GM18511 (cell line): Measurements from ENCODE around the gene SLC10A3.

ENCODE experiments used
- ATAC-seq: cut with Tn5 transposase; IDR thresholded peaks from one replicate; pipeline ENCODE4 v1.9.1; 2021; ENCODE audit warnings: mild to moderate bottlenecking, moderate library complexity; ENCODE audit not compliant: unreplicated experiment

Gene SLC10A3

GRCh38 chrX:154443479-154443910 is 46.9 kb downstream of the SLC10A3 start:
- ATAC-seq, result no peak

DNA sequence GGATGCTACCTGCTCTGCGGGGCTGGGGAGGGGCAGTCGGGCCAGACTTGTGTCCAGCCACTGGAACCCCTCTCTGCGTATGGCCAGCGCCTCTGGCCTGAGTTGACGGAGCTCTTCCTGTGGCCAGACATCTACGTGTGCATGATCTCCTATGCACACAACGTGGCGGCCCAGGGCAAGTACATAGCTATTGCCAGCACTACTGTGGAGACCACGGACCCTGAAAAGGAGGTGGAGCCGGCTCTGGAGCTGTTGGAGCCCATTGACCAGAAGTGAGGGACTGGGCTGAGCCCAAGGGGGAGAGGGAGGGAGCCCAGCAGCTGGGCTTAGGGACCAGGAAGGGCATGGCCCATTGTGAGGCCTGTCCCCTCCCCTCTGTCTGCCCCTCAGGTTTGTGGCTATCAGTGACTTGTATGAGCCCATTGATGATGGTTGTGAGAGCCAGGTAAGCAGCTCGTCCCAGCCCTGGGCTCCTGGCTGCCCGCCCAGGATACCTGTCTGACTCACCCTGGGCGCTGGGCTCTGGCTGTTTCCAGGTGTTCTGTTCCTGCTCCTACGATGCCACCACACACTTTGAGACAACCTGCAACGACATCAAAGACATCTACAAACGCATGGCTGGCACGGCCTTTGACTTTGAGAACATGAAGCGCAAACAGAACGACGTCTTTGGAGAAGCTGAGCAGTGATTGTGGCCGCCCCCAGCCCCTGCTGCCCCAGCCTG is 48.3 kb downstream of the SLC10A3 start:
- no peak for ATAC-seq

- no peak for ATAC-seq
These were observed 48.9 kb downstream of the SLC10A3 start for GRCh38 chrX:154441564-154441963.

- no peak for ATAC-seq
These were observed 49.6 kb downstream of the SLC10A3 start for GRCh38 chrX:154440623-154441357.

DNA sequence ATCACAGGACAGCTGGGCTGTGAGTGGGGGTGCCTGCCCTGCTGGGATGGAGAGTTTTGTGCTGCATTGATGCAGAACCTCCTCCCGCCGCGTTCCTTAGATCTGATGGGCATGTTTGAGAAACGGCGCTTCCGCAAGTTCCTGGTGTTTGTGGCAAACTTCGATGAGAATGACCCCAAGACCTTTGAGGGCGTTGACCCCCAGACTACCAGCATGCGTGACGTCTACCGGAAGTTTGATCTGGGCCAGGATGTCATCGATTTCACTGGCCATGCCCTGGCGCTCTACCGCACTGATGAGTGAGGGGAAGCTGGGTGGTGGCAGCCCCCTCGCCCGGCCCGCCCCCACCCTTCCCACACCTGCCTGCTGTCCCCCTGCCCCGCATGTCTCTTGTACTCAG is 50.6 kb downstream of the SLC10A3 start:
- ATAC-seq, result no peak

DNA sequence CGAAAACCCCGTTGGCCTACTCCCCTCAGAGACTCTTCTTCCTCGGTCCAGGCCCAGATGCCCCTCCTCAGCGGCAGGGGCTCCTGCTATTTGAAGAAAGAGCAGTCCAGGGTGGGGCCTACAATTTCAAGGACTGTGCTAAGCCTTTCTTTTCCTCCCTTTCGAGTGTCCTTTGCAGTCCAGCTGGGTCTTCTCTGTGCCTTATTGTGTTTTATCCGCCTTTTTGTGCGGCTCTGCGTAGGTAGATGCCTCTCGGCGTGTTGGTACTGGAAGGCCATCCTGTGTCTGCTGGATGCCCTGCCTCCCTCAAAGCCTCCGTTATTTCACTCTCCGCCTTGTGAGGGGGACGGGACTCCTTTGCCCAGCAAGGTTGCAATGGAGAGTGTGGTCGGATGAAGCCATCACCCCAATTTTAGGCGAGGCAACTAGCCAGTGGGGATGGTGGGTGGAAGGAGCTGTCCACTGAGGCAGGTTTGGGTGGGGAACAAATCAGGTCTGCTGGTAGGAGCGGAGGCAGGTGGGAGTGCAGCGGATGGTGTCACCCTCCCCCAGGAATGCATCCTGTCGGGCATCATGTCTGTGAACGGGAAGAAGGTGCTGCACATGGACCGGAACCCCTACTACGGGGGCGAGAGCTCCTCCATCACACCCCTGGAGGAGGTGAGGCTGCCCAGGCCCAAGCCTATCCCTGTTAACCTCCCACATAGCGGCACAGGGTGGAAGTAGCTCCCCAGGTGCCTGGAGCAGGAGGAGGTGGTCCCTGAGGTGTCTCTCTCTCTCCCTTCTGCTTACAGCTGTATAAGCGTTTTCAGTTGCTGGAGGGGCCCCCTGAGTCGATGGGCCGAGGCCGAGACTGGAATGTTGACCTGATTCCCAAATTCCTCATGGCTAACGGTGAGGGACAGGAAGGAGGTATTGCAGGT is 52.2 kb downstream of the SLC10A3 start:
- no peak for ATAC-seq
